ENCODE data around the gene CDK5RAP3. TPM values are rescaled to one million over a fixed set of nuclear protein-coding genes. Genes with fewer than 3 reads are reported as not detected.

Gene CDK5RAP3
- total RNA-seq, 4 donors from 2014 or later: 95.8 to 115 (median 107) TPM

GRCh38 chr17:47990962-47991731 is 20.2 kb downstream of the CDK5RAP3 start:
- intact Hi-C loops (cut with DNase I; ENCODE audit: low total_unique reads): no loop called here
- no peak for TF ChIP-seq POLR2A (IDR thresholded peaks at IDR 0.05)
- TF ChIP-seq CTCF (IDR thresholded peaks at IDR 0.05): no peak
- DNase-seq (ENCODE audit: low spot score in 2 of 2): no peak
- H3K4me3 ChIP-seq (ENCODE audit: low read depth, poor library complexity, severe bottlenecking): no peak overlapping the region
- 52 to 55% methylated on average over 14 of the region's 14 CpGs for whole genome bisulfite sequencing, 2 donors

DNA sequence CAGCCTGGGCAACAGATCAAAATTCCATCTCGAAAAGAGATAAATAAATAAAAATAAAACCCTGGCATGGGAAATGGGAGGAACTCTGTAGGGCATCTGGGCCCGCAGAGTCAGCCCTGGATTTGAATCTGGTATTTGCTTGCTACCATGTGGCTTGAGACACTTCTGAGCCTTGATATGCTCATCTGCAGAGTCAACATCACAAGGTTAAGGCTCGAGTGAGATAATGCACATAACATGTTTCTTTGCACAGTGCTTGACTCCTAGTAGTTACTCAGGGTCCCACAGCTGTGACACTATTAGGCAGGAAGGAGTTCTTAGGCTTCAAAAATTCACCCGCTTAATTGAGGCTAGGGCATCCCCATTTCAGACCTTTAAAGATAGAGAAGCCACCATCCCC is 21.3 kb downstream of the CDK5RAP3 start:
- no peak overlapping the region for H3K4me3 ChIP-seq (ENCODE audit: low read depth, poor library complexity, severe bottlenecking)
- WGBS, 2 donors: 75 to 76% methylated on average over 4 of the region's 4 CpGs
- intact Hi-C loops (cut with DNase I; ENCODE audit: low total_unique reads): no loop called here
- DNase-seq (ENCODE audit: low spot score in 2 of 2): no peak
- TF ChIP-seq POLR2A (IDR thresholded peaks at IDR 0.05): no peak

DNA sequence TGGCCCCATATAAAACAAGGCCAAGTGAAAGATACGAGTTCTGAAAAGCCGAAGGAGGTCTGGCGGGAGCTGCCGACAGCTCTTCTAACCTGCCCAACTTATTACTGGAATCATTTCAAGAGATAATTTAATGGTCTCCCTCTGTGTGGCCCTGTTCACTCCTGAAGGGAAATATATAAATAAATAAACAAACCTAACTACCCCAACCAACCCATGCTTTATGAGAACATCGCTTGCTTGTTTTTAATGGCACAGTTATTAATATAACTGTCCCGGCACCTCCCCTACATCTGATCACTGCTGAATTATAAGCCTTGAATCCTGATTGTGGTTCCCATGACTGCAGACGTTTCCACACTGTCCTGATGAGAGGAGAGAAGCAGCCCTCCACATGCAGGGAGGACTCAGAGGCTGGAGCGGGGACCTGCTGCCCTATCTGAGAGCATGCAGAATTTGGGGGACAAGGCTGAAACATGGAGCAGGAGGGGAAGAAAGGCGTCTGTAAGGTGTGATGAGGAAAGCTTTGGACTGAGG is 22.2 kb downstream of the CDK5RAP3 start:
- DNase-seq (ENCODE audit: low spot score in 2 of 2): no peak
- WGBS, 2 donors: 76 to 77% methylated on average over 9 of the region's 9 CpGs
- intact Hi-C loops (cut with DNase I; ENCODE audit: low total_unique reads): no loop called here
- H3K4me3 ChIP-seq (ENCODE audit: low read depth, poor library complexity, severe bottlenecking): no peak overlapping the region
- TF ChIP-seq POLR2A (IDR thresholded peaks at IDR 0.05) (no peak), CTCF (IDR thresholded peaks at IDR 0.05) (no peak)

DNA sequence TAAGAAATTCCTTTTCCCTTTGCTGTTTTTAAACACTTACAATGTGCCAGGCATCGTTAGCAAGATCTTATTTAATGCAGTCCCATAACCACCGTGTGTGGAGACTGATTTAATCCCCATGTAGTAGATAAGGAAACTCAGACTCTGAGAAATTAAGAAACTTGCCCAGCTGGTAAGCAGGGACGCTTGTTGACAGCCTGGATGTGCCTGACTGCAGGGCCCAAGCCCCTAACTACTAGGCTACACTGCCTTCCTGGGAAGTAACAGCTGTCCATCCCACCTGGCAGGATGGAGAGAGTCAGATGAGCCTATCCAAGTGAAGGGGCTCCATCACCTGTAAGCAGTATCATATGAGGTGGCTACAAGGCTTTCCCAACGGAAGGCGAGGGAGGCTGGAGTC is 23.1 kb downstream of the CDK5RAP3 start:
- no peak for TF ChIP-seq POLR2A (IDR thresholded peaks at IDR 0.05)
- no peak for TF ChIP-seq CTCF (IDR thresholded peaks at IDR 0.05)
- no peak overlapping the region for H3K4me3 ChIP-seq (ENCODE audit: low read depth, poor library complexity, severe bottlenecking)
- intact Hi-C loops (cut with DNase I; ENCODE audit: low total_unique reads): no loop called here
- DNase-seq (ENCODE audit: low spot score in 2 of 2): no peak
- WGBS, 2 donors: 81 to 82% methylated on average over 5 of the region's 5 CpGs

GRCh38 chr17:47994724-47995123 is 23.8 kb downstream of the CDK5RAP3 start:
- WGBS, 2 donors: 83% methylated on average over 3 to 4 of the region's 4 CpGs
- intact Hi-C loops (cut with DNase I; ENCODE audit: low total_unique reads): no loop called here
- TF ChIP-seq POLR2A (IDR thresholded peaks at IDR 0.05) (no peak), CTCF (IDR thresholded peaks at IDR 0.05) (no peak)
- no peak overlapping the region for H3K4me3 ChIP-seq (ENCODE audit: low read depth, poor library complexity, severe bottlenecking)
- no peak for DNase-seq (ENCODE audit: low spot score in 2 of 2)

DNA sequence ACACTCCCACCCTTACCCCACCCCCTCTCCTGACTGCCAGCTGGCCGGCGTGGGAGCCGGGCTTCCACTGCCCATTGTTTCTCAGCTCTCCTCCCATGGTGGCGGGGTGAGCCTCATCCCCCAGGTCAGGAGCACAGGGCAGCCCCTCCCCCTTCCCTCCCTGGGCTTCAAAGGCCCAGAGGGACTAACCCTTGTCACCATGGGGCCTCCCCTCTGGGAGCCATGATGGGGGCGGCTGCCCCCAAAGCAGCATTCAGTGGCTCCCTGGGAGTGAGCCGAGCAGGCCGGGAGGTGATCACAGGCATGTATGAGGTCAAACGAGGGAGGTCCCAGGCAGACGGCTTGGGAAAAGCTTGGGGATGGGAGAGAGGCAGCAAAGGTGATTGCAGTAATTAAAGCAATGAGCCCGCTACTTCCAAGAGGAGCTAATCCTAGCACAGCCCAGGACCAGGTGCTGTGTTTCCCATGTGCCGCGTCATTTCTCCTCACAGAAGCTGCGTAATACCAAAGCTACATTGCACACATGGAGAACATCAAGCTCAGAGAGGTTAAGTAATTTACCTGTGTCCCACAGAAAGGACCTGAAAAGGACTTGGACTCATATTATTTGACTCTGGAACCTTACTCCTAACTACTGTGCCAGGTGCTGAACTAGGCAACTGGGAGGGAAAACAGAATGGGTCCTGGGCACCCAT is 24.5 kb downstream of the CDK5RAP3 start:
- no peak overlapping the region for H3K4me3 ChIP-seq (ENCODE audit: low read depth, poor library complexity, severe bottlenecking)
- TF ChIP-seq POLR2A (IDR thresholded peaks at IDR 0.05) (no peak), CTCF (IDR thresholded peaks at IDR 0.05) (no peak)
- no peak for DNase-seq (ENCODE audit: low spot score in 2 of 2)
- WGBS, 2 donors: 77 to 79% methylated on average over 11 to 13 of the region's 13 CpGs
- intact Hi-C loops (cut with DNase I; ENCODE audit: low total_unique reads): no loop called here

All from lower leg skin (tissue), 4 donors.